CD8-positive, alpha-beta memory T cell (primary cell): ENCODE data around the gene THSD7A. TPM values are rescaled to one million over a fixed set of nuclear protein-coding genes. Genes with fewer than 3 reads are reported as not detected.

ENCODE experiments used
- CTCF ChIA-PET: fragments of 350-600 bp; sonication (Branson Sonifier 250); formaldehyde crosslinking; loops from one replicate; lab custom pipeline; 2021; ENCODE audit warnings: antibody characterized with exemption; lab: Charles Lee
- POLR2A ChIA-PET: fragments of 350-600 bp; sonication (Branson Sonifier 250); formaldehyde crosslinking; loops from one replicate; lab custom pipeline; 2021; ENCODE audit warnings: antibody characterized with exemption; lab: Charles Lee
- DNase-seq, 5 donors: peaks; one replicate each; pipeline versions ENCODE4 v3.0.0 to v3.0.0-alpha.2; 2020 to 2022; ENCODE audit warnings: mixed read lengths in 1 of 5
- H3K27ac ChIP-seq: one replicate; pipeline ENCODE4 v1.7.0; 2013; ENCODE audit warnings: low read depth, mild to moderate bottlenecking, low read length, moderate library complexity
- H3K27me3 ChIP-seq: 2 replicates; pipeline ENCODE4 v1.7.0; 2013; ENCODE audit warnings: low read length, mild to moderate bottlenecking; ENCODE audit not compliant: insufficient read depth, poor library complexity, severe bottlenecking
- H3K36me3 ChIP-seq: 2 replicates; pipeline ENCODE4 v1.7.0; 2013; ENCODE audit warnings: mild to moderate bottlenecking, low read length, moderate library complexity; ENCODE audit not compliant: insufficient read depth
- H3K4me1 ChIP-seq: 2 replicates; pipeline ENCODE4 v1.7.0; 2013; ENCODE audit warnings: mild to moderate bottlenecking, low read length, moderate library complexity; ENCODE audit not compliant: insufficient read depth
- H3K4me3 ChIP-seq: 2 replicates; pipeline ENCODE4 v1.7.0; 2013; ENCODE audit warnings: mild to moderate bottlenecking, low read length
- H3K9me3 ChIP-seq: 2 replicates; pipeline ENCODE4 v1.7.0; 2013; ENCODE audit warnings: mild to moderate bottlenecking, low read length
- H3K27ac Mint-ChIP-seq, 8 donors: one replicate each; pipeline ENCODE4 v1.8.0; 2020 to 2021; ENCODE audit warnings: mixed read lengths in 8 of 8, mild to moderate bottlenecking in 6 of 8, inconsistent platforms in 3 of 8, moderate library complexity in 3 of 8
- H3K27me3 Mint-ChIP-seq, 2 donors: one replicate each; pipeline ENCODE4 v1.8.0; 2020 to 2021; ENCODE audit warnings: mixed read lengths in 2 of 2, mild to moderate bottlenecking in 1 of 2, moderate library complexity in 1 of 2
- H3K36me3 Mint-ChIP-seq, 3 donors: one replicate each; pipeline ENCODE4 v1.8.0; 2020 to 2021; ENCODE audit warnings: mixed read lengths in 3 of 3, inconsistent platforms in 1 of 3, mild to moderate bottlenecking in 1 of 3
- H3K4me1 Mint-ChIP-seq, 3 donors: one replicate each; pipeline ENCODE4 v1.8.0; 2020 to 2021; ENCODE audit warnings: mixed read lengths in 3 of 3, inconsistent platforms in 1 of 3, mild to moderate bottlenecking in 1 of 3
- H3K4me3 Mint-ChIP-seq, 7 donors: one replicate each; pipeline ENCODE4 v1.8.0; 2020 to 2021; ENCODE audit warnings: mixed read lengths in 7 of 7, mild to moderate bottlenecking in 6 of 7, moderate library complexity in 4 of 7, inconsistent platforms in 2 of 7
- H3K9me3 Mint-ChIP-seq, 5 donors: one replicate each; pipeline ENCODE4 v1.8.0; 2020 to 2022; ENCODE audit warnings: mixed read lengths in 5 of 5, mild to moderate bottlenecking in 3 of 5, moderate library complexity in 2 of 5, inconsistent platforms in 1 of 5
- polyA plus RNA-seq: library from polyadenylated mRNA; unstranded; fragments of 300-500 nt; fragmentation: Illumina TruSeq; gene quantifications from one replicate; pipeline ENCODE4 v1.2.3, GENCODE V29; 2021
- total RNA-seq, 2 experiments: library from RNA; stranded (reverse); gene quantifications; one replicate each; pipeline ENCODE4 v1.2.3, GENCODE V29; 2021

Gene THSD7A
- total and polyA plus RNA-seq, 3 experiments from 2014 or later = not detected

GRCh38 chr7:11804621-11805020, 27.4 kb downstream of the THSD7A start:
- Mint-ChIP-seq H3K36me3 (no peaks in the 10 kb centered on the region), H3K27ac (no peak overlapping the region), H3K4me3 (no peak overlapping the region), H3K27me3 (no peaks in the 10 kb centered on the region), H3K4me1 (no peaks in the 10 kb centered on the region), H3K9me3 (no peaks in the 10 kb centered on the region)
- H3K4me1 ChIP-seq = no peaks in the 10 kb centered on the region
- ChIA-PET POLR2A (no interaction called here), CTCF (no interaction called here)
- H3K9me3 ChIP-seq = no peaks in the 10 kb centered on the region
- H3K4me3 ChIP-seq = no peak overlapping the region
- no peak for DNase-seq
- no peaks in the 10 kb centered on the region for H3K27me3 ChIP-seq
- H3K27ac ChIP-seq = no peak overlapping the region
- H3K36me3 ChIP-seq = no peaks in the 10 kb centered on the region

GRCh38 chr7:11795231-11795630, 36.8 kb downstream of the THSD7A start:
- ChIA-PET POLR2A (no interaction called here), CTCF (no interaction called here)
- Histone ChIP-seq H3K4me1 (no peaks in the 10 kb centered on the region), H3K4me3 (no peak overlapping the region), H3K36me3 (no peaks in the 10 kb centered on the region), H3K9me3 (no peaks in the 10 kb centered on the region), H3K27me3 (no peaks in the 10 kb centered on the region), H3K27ac (no peak overlapping the region)
- Mint-ChIP-seq H3K36me3 (no peaks in the 10 kb centered on the region), H3K4me1 (no peaks in the 10 kb centered on the region), H3K4me3 (no peak overlapping the region), H3K27ac (no peak overlapping the region), H3K27me3 (no peaks in the 10 kb centered on the region), H3K9me3 (no peaks in the 10 kb centered on the region)
- no peak for DNase-seq

- no peak overlapping the region for H3K4me3 ChIP-seq
- Mint-ChIP-seq H3K27ac (no peak overlapping the region), H3K36me3 (no peaks in the 10 kb centered on the region), H3K4me3 (no peak overlapping the region), H3K27me3 (no peaks in the 10 kb centered on the region), H3K4me1 (no peaks in the 10 kb centered on the region), H3K9me3 (no peaks in the 10 kb centered on the region)
- no peaks in the 10 kb centered on the region for H3K9me3 ChIP-seq
- no peaks in the 10 kb centered on the region for H3K36me3 ChIP-seq
- DNase-seq = no peak
- H3K27ac ChIP-seq = no peak overlapping the region
- POLR2A ChIA-PET = no interaction called here
- CTCF ChIA-PET = no interaction called here
- no peaks in the 10 kb centered on the region for H3K27me3 ChIP-seq
- no peaks in the 10 kb centered on the region for H3K4me1 ChIP-seq
These were observed 39.8 kb downstream of the THSD7A start for GRCh38 chr7:11792166-11792565.

GRCh38 chr7:11788568-11788967, 43.4 kb downstream of the THSD7A start:
- no peak for DNase-seq
- H3K36me3 Mint-ChIP-seq = no peaks in the 10 kb centered on the region
- H3K4me3 Mint-ChIP-seq = no peak overlapping the region

GRCh38 chr7:11787534-11787933, 44.5 kb downstream of the THSD7A start:
- Mint-ChIP-seq H3K4me1 (no peaks in the 10 kb centered on the region), H3K27me3 (no peaks in the 10 kb centered on the region)
- POLR2A ChIA-PET = no interaction called here

More at GRCh38 chr7:11788568-11788967, 43.4 kb downstream of the THSD7A start:
- Mint-ChIP-seq H3K9me3 (no peaks in the 10 kb centered on the region), H3K27ac (no peak overlapping the region), H3K27me3 (no peaks in the 10 kb centered on the region), H3K4me1 (no peaks in the 10 kb centered on the region)
- CTCF ChIA-PET = no interaction called here
- Histone ChIP-seq H3K4me1 (no peaks in the 10 kb centered on the region), H3K9me3 (no peaks in the 10 kb centered on the region), H3K36me3 (no peaks in the 10 kb centered on the region), H3K27ac (no peak overlapping the region), H3K4me3 (no peak overlapping the region), H3K27me3 (no peaks in the 10 kb centered on the region)
- POLR2A ChIA-PET = no interaction called here

GRCh38 chr7:11786186-11786585, 45.8 kb downstream of the THSD7A start:
- Mint-ChIP-seq H3K4me3 (no peak overlapping the region), H3K27me3 (no peaks in the 10 kb centered on the region), H3K9me3 (no peaks in the 10 kb centered on the region), H3K27ac (no peak overlapping the region), H3K36me3 (no peaks in the 10 kb centered on the region), H3K4me1 (no peaks in the 10 kb centered on the region)
- DNase-seq = no peak
- CTCF ChIA-PET = no interaction called here
- no peaks in the 10 kb centered on the region for H3K9me3 ChIP-seq
- no peak overlapping the region for H3K4me3 ChIP-seq
- POLR2A ChIA-PET = no interaction called here
- no peaks in the 10 kb centered on the region for H3K27me3 ChIP-seq
- no peak overlapping the region for H3K27ac ChIP-seq
- no peaks in the 10 kb centered on the region for H3K36me3 ChIP-seq
- no peaks in the 10 kb centered on the region for H3K4me1 ChIP-seq

More at GRCh38 chr7:11787534-11787933, 44.5 kb downstream of the THSD7A start:
- Mint-ChIP-seq H3K27ac (no peak overlapping the region), H3K4me3 (no peak overlapping the region), H3K9me3 (no peaks in the 10 kb centered on the region), H3K36me3 (no peaks in the 10 kb centered on the region)
- H3K27me3 ChIP-seq = no peaks in the 10 kb centered on the region
- no peak for DNase-seq
- CTCF ChIA-PET = no interaction called here
- no peaks in the 10 kb centered on the region for H3K36me3 ChIP-seq
- H3K27ac ChIP-seq = no peak overlapping the region
- H3K4me3 ChIP-seq = no peak overlapping the region
- no peaks in the 10 kb centered on the region for H3K9me3 ChIP-seq
- H3K4me1 ChIP-seq = no peaks in the 10 kb centered on the region

- no peak overlapping the region for H3K27ac Mint-ChIP-seq
- Histone ChIP-seq H3K4me1 (no peaks in the 10 kb centered on the region), H3K36me3 (no peaks in the 10 kb centered on the region), H3K27ac (no peak overlapping the region), H3K4me3 (no peak overlapping the region), H3K27me3 (no peaks in the 10 kb centered on the region), H3K9me3 (no peaks in the 10 kb centered on the region)
- no peaks in the 10 kb centered on the region for H3K27me3 Mint-ChIP-seq
- no peaks in the 10 kb centered on the region for H3K4me1 Mint-ChIP-seq
- H3K9me3 Mint-ChIP-seq = no peaks in the 10 kb centered on the region
- POLR2A ChIA-PET = no interaction called here
- no peak for DNase-seq
- H3K36me3 Mint-ChIP-seq = no peaks in the 10 kb centered on the region
- CTCF ChIA-PET = no interaction called here
- H3K4me3 Mint-ChIP-seq = no peak overlapping the region
These were observed 47.0 kb downstream of the THSD7A start for GRCh38 chr7:11784769-11785536.

GRCh38 chr7:11779864-11780674, 51.9 kb downstream of the THSD7A start:
- H3K9me3 Mint-ChIP-seq = peaks cover 0 to 1% (median 0%) of the 10 kb centered on the region in 5 donors
- H3K4me3 Mint-ChIP-seq = no peak overlapping the region
- no peaks in the 10 kb centered on the region for H3K27me3 ChIP-seq
- no peaks in the 10 kb centered on the region for H3K36me3 Mint-ChIP-seq
- ChIA-PET POLR2A (no interaction called here), CTCF (no interaction called here)
- no peak overlapping the region for H3K4me3 ChIP-seq
- H3K27ac Mint-ChIP-seq = no peak overlapping the region
- no peaks in the 10 kb centered on the region for H3K4me1 Mint-ChIP-seq
- DNase-seq = no peak
- no peak overlapping the region for H3K27ac ChIP-seq
- H3K9me3 ChIP-seq = no peaks in the 10 kb centered on the region
- no peaks in the 10 kb centered on the region for H3K4me1 ChIP-seq
- H3K36me3 ChIP-seq = no peaks in the 10 kb centered on the region
- H3K27me3 Mint-ChIP-seq = no peaks in the 10 kb centered on the region
